Stimulated activated CD4-positive, alpha-beta T cell treated with anti-CD3 and anti-CD28 coated beads, Interleukin-15, amount 100 ng/mL, for 24 hours (primary cell): Measurements from ENCODE around the gene KCTD7.
"Not testable (repeated sequence)": the region's sequence is repeated elsewhere in the genome, so short reads cannot be mapped to it uniquely, and the experiment has no call there.

Experiments used
- DNase-seq: peaks from one replicate; pipeline ENCODE4 v3.0.0-alpha.2; 2020

Gene KCTD7

DNA sequence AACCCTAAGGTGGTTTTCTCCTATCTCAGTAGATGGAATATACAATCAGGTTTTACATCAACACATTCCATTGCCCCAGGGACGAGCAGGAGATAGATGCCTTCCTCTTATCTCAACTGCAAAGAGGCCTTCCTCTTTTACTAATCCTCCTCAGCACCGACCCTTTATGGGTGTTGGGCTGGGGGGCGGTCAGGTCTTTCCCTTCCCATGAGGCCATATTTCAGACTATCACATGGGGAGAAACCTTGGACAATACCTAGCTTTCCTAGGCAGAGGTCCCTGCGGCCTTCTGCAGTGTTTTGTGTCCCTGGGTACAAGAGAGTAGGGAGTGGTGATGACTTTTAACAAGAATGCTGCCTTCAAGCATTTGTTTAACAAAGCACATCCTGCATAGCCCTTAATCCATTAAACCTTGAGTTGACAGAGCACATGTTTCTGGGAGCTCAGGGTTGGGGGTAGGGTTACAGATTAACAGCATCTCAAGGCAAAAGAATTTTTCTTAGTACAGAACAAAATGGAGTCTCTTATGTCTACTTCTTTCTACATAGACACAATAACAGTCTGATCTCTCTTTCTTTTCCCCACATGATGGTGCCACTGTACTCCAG is 9.2 kb upstream of the KCTD7 start:
- not testable (repeated sequence) for DNase-seq

DNA sequence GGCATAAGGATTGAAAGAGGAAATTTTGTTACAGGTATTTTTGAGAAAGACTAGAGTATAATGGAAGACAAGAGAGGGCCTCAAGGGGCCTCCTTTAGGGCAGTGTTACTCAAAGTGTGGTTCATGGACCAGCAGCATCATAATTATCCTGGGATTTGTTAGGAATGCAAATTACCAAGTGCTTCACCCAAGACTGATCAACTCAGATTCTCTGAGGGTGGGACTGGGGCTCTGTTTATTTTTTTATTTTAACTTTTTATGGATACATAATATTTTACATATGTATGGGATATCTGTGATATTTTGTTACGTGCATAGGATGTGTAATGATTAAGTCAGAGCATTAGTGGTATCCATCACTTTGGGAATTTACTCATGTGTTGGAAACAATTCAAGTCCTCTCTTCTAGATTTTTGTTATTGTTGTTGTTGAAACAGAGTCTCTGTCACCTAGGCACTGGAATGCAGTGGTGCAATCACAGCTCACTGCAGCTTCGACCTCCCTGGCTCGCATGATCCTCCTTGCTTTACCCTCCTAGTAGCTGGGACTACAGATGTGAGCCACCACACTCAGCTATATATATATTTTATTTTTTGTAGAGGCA is 2.2 kb upstream of the KCTD7 start:
- DNase-seq = no peak

DNA sequence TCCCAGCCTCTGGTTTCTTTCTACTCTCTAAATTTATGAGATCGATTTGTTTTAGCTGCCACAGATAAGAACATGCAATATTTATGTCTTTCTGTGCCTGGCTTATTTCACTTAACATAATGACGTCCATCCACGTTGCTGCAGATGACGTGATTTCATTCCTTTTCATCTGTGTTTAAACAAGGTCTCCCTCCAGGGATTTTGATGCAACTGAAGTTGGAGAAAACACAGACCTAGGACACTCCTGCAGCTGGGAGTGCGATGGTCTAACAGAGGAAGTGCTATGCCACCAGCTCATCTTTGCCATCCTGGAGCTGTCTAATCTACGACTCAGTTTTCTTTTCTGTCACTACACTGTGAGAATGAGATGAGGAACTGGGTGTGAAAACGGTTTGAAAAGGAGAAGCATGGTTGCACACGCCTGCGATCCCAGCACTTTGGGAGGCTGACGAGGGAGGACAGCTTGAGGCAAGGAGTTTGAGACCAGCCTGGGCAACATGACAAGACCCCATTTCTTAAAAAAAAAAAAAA is 1.5 kb upstream of the KCTD7 start:
- DNase-seq = no peak

DNA sequence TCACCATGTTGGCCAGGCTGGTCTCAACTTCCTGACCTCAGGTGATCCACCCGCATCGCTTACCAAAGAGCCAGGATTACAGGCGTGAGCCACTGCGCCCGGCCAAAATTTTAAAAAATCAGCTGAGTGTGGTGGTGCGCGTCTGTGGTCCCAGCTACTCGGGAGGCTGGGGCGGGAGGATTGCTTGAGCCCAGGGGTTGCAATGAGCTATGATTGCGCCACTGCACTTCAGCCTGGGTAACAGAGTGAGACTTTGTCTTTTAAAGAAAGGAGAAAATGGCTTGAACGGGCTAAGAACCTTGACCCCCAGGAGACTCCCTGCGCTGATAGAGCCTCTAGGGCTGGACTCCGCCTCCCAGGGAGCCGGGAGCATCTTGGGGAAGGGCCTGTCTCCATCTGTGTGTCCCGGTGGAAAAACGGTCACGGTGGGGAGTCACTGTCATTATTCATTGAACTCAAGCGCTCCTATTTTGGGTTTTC is 760 bp upstream of the KCTD7 start:
- DNase-seq = no peak

DNA sequence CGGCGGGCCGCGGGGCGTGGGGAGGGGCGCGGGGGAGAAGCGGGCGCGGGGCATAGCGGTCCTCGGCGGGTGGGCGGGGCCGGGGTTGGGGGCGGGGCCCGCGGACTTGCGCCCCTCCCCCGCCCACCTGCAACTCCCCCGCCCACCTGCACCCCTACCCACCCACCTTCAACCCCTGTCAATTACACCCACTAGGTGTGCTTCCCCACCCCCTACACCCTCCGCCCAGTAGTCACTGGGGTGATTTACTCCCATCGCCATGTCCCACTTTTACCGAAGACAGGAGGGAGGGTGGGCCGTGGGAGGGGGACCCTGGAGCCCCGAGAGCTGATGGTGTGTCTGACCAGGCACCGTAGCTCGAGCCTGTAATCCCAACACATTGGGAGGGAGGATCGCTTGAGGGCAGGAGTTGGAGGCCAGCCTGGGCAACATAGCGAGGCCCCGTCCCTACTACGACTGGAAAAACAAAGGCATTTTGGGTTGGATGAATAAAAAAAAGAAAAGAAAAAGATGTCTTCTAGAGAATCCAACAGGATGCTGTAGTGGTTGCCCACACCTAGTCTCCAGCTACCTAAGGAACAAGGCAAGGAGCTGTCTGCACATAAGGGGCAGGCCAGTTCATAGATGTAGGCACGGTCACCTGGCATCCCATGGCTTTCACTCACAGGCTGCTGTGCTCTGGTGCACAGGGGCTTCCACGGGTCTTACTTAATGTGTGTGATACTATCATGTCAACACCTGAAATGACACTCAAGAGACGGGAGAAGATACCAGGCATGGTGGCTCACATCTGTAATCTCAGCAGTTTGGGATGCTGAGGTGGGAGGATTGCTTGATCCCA is 761 bp downstream of the KCTD7 start:
- no peak for DNase-seq

DNA sequence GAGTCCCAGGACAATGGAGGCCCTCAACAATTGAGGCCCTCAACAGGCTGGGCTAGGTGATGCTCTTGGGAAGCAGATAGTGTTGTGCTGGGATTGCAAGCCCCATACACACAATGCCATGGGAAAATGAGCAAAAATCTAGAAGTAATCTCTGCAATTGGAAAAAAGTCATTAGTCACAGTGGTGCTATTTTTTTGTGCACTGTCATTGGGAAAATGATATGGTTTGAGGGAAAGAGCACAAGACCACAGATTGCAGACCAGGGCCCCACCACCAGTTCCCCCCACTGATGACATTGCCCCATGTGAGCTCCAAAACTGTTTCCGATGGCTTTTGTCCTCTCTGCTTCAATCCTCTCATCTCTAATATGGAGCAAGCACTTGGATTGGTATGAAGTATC is 1.9 kb downstream of the KCTD7 start:
- DNase-seq = no peak

DNA sequence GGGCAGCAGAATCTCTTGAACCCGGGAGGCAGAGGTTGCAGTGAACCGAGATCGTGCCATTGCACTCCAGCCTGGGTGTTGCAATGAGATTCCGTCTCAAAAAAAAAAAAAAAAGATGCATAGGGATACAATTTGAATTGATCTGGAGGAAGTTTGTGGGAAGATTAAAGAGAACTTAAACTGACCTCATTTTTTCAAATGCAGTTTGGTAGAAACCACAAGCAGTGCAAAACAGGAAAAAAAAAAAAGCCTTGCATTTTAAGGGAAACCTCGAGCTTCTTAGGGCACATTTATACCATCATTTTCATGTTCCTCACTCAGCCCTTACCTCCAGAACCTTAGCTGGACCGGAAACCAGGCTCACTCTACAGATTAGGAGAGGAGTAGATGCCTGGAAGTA is 2.8 kb downstream of the KCTD7 start:
- DNase-seq = peak; percentile 22

DNA sequence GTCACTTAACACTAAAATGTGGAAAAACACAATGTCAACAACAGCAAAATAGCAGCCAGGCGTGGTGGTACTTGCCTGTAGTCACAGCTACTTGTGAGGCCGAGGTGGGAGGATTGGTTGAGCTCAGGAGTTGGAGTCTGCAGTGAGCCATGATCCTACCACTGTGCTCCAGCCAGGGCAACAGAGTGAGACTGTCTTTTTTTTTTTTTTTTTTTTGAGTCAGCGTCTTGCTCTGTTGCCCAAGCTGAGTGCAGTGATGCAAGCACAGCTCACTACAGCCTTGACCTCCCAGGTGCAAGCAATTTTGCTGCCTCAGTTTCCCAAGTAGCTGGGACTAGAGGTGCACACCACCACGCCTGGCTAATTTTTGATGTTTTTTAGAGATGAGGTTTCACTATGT is 6.1 kb downstream of the KCTD7 start:
- DNase-seq = no peak

DNA sequence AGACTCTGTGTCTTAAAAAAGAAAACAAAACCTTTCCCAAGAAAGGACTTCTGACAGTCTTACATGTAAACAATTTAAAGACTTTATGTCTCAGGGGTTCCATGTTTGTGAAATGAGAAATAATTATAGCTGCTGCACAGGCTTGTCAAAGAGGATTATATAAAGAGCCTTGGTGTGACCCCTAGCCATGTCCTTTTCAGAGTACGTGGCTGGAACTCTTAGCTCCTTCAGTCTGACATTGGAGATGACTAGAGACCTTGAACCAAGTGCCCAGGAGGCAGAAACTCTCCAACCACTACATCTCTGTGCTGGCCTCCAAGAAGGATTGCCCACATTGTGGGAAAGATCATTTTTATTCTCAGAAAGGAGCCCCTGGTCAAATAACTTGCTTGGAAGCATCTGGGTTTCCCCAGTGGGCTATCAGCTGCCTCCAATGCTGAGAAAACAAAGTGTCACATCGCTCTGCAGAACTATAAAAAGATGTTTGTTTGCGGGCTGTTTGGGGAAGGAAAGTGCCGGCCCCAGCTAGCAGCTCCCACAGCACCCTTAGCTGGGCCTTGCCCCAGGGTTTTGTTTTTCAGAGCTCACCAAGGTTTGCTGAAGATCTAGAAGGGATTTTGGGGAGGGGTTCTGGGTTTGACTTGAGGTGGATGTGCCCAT is 6.8 kb downstream of the KCTD7 start:
- not testable (repeated sequence) for DNase-seq

DNA sequence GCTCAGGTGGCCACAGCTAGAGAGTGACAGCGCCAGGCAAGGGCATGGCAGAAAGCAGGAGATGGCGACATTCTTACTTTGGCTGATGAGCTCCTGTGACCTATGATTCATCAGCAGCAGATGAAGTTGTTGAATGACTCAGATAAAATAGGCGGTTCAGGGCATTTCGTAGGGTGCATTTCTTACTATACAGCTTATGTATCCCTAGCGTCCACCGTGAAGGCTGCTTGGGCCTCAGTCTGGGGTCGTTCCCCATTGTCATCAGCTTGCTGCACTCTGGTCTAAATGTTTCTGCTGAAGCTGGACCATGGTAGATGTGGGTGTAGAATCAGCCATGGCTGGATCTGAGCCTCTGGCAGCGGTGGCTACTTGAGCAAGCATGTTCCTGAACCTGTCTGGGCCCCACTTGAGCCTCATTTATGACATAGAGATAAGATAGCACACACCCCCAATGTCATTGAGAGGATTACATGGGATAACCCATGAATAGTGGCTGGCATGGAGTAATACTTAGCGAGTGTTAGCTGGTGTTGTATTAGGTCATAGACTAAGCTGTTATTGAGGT is 7.4 kb downstream of the KCTD7 start:
- DNase-seq = peak; percentile 34

DNA sequence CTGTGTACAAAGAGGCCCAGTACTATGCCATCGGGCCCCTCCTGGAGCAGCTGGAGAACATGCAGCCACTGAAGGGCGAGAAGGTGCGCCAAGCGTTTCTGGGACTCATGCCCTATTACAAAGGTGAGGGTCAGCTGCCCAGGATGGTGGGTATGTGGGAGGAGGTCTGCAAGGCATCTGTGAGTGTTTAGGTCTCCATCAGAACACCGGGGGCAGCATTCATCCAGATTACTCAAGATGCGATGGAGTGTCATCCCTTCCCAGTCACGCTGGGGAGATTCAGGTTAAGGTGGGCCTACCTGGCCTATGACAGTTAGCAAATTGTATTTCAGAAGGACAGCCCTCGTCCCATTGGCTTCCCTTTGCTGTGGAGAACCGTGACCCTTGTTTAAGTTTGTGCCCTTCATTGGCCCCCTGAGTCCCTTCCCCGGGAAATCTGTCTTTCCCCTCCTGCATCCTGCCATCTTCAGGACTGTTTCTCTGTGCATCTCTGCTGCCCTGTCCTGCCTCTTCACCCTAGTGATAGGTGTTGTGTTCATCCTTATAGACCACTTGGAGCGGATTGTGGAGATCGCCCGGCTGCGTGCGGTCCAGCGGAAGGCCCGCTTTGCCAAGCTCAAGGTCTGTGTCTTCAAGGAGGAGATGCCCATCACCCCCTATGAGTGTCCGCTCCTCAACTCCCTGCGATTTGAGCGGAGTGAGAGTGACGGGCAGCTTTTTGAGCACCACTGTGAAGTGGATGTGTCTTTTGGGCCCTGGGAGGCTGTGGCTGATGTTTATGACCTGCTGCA is 9.8 kb downstream of the KCTD7 start:
- no peak for DNase-seq

DNA sequence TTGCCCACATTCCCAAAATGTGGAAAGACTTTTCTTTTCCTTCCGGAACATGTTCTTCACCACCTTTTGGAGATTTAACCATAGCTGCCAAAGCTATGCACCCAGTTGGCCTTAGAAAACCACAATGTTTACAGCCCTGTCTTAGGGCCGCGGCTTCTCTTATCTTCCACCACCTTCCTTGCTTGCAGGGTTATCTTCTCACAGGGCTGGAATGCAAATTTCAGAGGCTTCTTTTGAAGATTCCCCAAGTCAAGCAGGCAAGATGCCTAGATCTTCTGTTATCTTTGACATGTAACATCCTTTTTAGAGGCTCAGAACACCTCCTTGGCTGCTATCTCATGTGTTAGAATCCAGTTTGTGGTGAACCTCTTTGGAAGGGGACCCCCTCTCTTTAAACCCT is 11.1 kb downstream of the KCTD7 start:
- no peak for DNase-seq

DNA sequence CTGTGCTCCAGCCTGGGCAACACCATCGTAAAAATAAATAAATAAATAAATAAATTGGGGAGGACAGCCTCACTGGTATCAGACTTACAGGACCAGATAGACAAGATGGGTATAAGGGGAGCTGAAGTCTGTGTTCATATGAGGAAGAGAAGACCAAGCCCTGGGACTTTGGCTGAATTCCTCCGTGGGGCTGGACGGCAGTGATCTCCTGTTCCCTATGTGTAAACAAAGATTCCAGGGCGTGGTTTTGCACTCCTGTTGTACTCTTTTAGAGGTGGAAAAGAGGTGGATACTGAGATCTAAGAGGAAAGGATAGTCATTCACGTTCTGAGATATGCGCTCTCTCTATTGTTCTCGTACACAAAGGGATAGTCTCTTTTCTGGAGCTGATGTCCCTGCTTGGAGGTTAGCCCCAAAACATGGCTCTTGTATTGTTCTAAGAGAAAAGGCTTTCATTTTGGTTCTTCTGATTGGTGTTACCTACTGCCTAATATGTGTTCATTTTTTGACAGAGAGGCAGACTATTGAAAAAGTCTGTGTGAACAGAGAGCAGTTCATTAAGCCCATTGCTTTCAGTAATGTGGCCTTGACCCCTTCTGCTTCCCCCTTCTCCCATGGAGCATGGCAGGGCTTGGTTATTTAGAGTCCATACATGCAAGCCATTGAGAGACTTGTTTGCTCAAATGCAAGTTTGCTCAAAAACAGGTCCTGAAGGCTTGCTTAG is 12.3 kb downstream of the KCTD7 start:
- DNase-seq = no peak

DNA sequence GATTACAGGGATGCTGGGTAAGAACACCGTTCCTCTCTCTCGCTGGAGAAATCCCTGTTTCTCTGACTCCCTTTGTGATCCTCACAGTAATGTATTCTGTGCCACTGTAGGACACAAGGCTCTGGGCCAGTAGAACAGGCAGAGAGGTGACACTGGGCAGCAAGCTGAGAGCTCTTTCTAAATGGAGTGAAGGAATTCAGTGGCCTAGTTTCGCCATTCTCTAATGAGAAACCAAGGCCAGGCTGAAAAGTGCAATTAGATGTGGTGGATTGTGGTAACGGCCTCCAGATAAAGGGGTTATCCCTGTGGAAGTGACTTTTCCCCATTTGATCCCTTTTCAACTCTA is 12.8 kb downstream of the KCTD7 start:
- DNase-seq = no peak

DNA sequence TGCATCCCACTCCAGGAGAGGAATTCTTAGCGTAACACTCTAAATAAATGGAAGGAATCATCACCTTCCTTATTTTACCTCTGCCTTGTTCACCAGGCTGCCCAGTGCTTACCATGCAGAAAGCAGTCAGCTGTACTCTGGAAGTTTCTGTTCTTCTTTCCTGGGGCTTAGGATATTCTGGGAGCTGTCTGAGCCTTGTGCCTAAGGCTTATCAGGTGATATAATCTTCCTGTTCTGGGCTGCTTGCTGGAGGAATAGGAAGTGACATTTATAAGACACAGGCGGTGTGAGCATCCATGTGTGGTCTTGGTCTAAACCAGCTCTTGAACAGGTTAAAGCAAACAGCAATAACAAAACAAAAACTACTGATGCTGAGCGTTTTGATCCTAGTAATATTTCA is 13.5 kb downstream of the KCTD7 start:
- no peak for DNase-seq

DNA sequence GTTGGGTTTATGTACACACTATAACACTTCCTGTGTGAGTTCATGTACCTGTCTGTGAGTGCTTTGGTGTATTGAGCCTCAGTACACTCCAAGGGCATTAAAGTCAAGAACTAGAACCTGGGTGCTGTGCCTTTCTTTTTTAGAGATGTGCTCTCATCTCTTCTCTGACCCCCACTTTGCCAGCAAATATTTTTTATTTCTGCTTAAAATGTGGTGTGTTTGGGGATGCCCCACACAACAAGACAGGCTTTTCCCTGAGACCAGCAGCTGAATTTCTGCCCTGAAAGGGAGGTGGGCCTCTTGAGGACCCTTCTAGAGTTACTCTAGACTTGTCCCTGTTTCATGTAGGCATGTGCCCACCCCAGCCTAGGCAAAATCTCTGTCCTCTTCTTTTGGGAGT is 14.3 kb downstream of the KCTD7 start:
- no peak for DNase-seq

DNA sequence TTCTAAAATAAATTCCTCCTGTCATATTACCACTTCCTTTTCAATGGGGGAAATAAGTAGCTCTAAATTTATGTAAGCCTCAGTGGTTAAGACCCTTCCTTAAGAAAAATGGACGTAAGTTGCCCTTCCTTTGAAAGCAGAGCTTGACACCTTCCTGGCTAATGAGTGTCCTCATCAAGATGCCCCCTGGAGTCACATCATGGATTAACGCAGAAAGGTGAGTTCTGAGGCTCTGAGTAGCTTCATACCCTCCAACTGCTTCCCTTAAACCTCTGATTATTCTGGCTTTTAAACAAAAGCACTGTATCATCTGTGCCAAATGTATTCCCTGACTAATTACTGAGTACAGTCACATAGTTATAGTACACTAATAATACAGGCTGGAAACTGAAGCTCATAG is 14.7 kb downstream of the KCTD7 start:
- DNase-seq = no peak

DNA sequence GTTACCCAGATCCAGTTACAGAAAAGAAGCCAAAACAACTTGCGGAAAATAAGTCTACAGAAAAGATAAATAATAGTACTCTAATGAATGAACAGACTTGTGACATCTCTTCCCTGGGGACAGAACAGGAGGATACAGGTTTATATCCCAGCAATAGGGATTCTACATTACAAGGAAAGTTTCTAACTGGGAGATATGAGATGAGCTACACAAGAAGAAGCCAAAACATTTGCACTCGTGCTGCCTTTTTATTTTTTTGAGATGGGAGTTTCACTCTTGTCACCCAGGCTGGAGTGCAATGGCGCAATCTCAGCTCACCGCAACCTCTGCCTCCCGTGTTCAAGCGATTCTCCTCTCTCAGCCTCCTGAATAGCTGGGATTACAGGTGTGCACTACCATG is 22.3 kb downstream of the KCTD7 start:
- DNase-seq = not testable (repeated sequence)

DNA sequence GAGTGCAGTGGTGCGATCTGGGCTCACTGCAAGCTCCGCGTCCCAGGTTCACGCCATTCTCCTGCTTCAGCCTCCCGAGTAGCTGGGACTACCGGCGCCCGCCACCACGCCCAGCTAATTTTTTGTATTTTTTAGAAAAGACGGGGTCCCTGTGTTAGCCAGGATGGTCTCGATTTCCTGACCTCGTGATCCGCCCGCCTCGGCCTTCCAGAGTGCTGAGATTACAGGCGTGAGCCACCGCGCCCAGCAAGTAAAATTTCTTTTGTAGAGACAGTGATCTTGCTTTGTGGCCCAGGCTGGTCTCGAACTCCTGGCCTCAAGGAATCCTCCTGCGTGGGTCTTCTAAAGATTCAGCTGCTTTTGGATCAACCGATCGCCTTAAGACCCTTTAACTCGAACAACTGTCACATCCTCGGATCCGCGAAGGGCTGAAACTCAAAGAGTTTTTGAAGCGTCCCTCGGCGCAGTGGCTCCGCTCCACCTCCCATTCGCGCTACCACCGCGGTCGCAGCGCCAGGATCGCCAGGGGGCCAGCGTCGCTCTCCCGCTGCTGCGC is 25.1 kb downstream of the KCTD7 start:
- not testable (repeated sequence) for DNase-seq

DNA sequence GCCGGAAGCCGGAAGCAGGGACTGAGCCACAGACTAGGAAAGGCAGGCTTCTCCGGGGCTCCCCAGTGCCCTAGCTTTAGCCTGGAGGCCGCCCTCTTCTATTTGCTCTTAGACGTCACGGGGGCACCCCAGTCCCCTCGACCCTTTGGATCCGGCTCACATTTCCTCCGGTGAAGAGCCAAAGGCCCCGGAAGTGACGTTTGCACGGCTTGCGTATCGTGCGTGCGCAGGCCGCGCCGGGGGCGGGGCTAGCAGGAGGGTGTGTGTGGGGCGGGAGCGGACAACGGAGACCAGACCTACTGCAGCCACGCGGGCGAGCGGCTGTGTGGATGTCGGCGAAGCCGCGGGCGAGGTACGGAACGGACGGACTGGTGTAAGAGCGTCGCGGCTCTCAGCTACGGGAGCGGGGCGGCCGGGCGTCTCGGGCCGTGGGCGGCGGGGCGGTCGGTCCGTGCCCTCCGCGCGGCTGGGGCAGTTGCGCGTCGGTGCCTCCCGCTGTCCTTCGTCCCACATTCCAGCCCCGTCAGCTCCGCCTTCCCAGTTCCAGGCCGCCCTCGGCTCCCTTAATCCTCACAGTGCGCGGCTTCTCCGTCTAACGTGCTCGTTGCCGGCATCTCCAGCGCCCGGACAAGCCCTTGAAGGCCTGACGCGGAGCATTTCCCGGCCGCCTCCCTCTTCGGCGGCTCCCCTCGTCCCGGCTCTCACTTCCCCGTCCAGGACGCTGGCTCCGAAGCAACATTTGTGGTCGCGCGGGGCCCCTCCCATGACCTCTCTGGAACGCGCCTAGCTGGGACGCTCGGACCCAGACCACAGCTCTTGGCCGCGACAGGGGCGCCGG is 25.8 kb downstream of the KCTD7 start:
- DNase-seq = peak; percentile 99
